GM12892 (cell line): ENCODE measurements around the gene CHD5.

Experiments used
- POLR2A ChIP-seq: IDR thresholded peaks from 2 replicates; pipeline ENCODE4 v1.6.1; 2011; ENCODE audit warnings: low read depth, low read length, control low read depth
- POLR2AphosphoS5 ChIP-seq: IDR thresholded peaks from 2 replicates; pipeline ENCODE4 v1.6.1; 2011; ENCODE audit warnings: low read depth, low read length, control low read depth
- TAF1 ChIP-seq: IDR thresholded peaks from 2 replicates; pipeline ENCODE4 v1.6.1; 2011; ENCODE audit warnings: low read depth, mild to moderate bottlenecking, control low read depth, low read length, borderline replicate concordance

- TF ChIP-seq POLR2AphosphoS5 (no peak), POLR2A (no peak), TAF1 (no peak)
Measured at GRCh38 chr1:6095511-6096242, 84.4 kb downstream of the CHD5 start.
